Muscle layer of duodenum (tissue), 2 donors: ENCODE results near the gene OR2M5.

Source experiments
- H3K27ac ChIP-seq: one replicate; pipeline ENCODE4 v1.7.0; 2013; ENCODE audit warnings: mild to moderate bottlenecking, low read length
- H3K27me3 ChIP-seq: one replicate; pipeline ENCODE4 v1.7.0; 2013; ENCODE audit warnings: low read depth, mild to moderate bottlenecking, control low read depth, low read length
- H3K36me3 ChIP-seq, 2 donors: one replicate each; pipeline ENCODE4 v1.7.0; 2013; ENCODE audit warnings: low read length in 2 of 2, control low read depth in 1 of 2, mild to moderate bottlenecking in 1 of 2; ENCODE audit not compliant: insufficient read depth in 2 of 2, control insufficient read depth in 1 of 2
- H3K4me1 ChIP-seq, 2 donors: one replicate each; pipeline ENCODE4 v1.7.0; 2013; ENCODE audit warnings: low read length in 2 of 2, mild to moderate bottlenecking in 2 of 2, control low read depth in 1 of 2, moderate library complexity in 1 of 2; ENCODE audit not compliant: insufficient read depth in 2 of 2, control insufficient read depth in 1 of 2
- H3K4me3 ChIP-seq, 2 donors: one replicate each; pipeline ENCODE4 v1.7.0; 2013; ENCODE audit warnings: low read length in 2 of 2, low read depth in 1 of 2, mild to moderate bottlenecking in 1 of 2
- H3K9me3 ChIP-seq, 2 donors: one replicate each; pipeline ENCODE4 v1.7.0; 2013; ENCODE audit warnings: low read length in 2 of 2, control low read depth in 1 of 2, mild to moderate bottlenecking in 1 of 2; ENCODE audit not compliant: control insufficient read depth in 1 of 2
- donor health status: healthy.

The OR2M5 gene

GRCh38 chr1:248158758-248159157 lies 13.8 kb downstream of the OR2M5 start:
- no peaks in the 10 kb centered on the region for H3K36me3 ChIP-seq
- no peak overlapping the region for H3K4me3 ChIP-seq
- no peaks in the 10 kb centered on the region for H3K4me1 ChIP-seq
- H3K27me3 ChIP-seq: no peaks in the 10 kb centered on the region
- no peaks in the 10 kb centered on the region for H3K9me3 ChIP-seq
- no peak overlapping the region for H3K27ac ChIP-seq

GRCh38 chr1:248164031-248164430 lies 19.1 kb downstream of the OR2M5 start:
- no peaks in the 10 kb centered on the region for H3K27me3 ChIP-seq
- no peak overlapping the region for H3K4me3 ChIP-seq
- H3K4me1 ChIP-seq: no peaks in the 10 kb centered on the region
- no peaks in the 10 kb centered on the region for H3K36me3 ChIP-seq
- H3K27ac ChIP-seq: no peak overlapping the region
- H3K9me3 ChIP-seq: no peaks in the 10 kb centered on the region

GRCh38 chr1:248165186-248165585 lies 20.2 kb downstream of the OR2M5 start:
- Histone ChIP-seq H3K9me3 (no peaks in the 10 kb centered on the region), H3K4me1 (no peaks in the 10 kb centered on the region), H3K4me3 (no peak overlapping the region), H3K27ac (no peak overlapping the region), H3K27me3 (no peaks in the 10 kb centered on the region), H3K36me3 (no peaks in the 10 kb centered on the region)

GRCh38 chr1:248174521-248174920 lies 29.6 kb downstream of the OR2M5 start, which contains the start of gene OR2M2:
TSS of gene OR2M2 (plus strand) at chr1:248174821. CDS start at chr1:248179986, 5,165 bp downstream.
- no peak within 1 kb of the TSS for H3K4me3 ChIP-seq
- H3K27ac ChIP-seq: no peak within 1 kb of the TSS
- no peaks in the 10 kb centered on the region for H3K9me3 ChIP-seq
- no peaks in the 10 kb centered on the region for H3K4me1 ChIP-seq
- no peaks in the 10 kb centered on the region for H3K36me3 ChIP-seq
- H3K27me3 ChIP-seq: no peaks in the 10 kb centered on the region

GRCh38 chr1:248183996-248184395 lies 39.0 kb downstream of the OR2M5 start:
- Histone ChIP-seq H3K4me1 (no peaks in the 10 kb centered on the region), H3K36me3 (no peaks in the 10 kb centered on the region), H3K27ac (no peak overlapping the region)

GRCh38 chr1:248187363-248187762 lies 42.4 kb downstream of the OR2M5 start:
- Histone ChIP-seq H3K36me3 (no peaks in the 10 kb centered on the region), H3K9me3 (peaks cover 0 to 3% of the 10 kb centered on the region in 2 donors), H3K27me3 (no peaks in the 10 kb centered on the region), H3K4me3 (no peak overlapping the region), H3K4me1 (no peaks in the 10 kb centered on the region), H3K27ac (no peak overlapping the region)

More at GRCh38 chr1:248183996-248184395, 39.0 kb downstream of the OR2M5 start:
- Histone ChIP-seq H3K27me3 (no peaks in the 10 kb centered on the region), H3K9me3 (peaks cover 0 to 3% of the 10 kb centered on the region in 2 donors), H3K4me3 (no peak overlapping the region)

- Histone ChIP-seq H3K9me3 (peaks cover 0 to 9% of the 10 kb centered on the region in 2 donors), H3K36me3 (no peaks in the 10 kb centered on the region), H3K4me1 (no peaks in the 10 kb centered on the region), H3K27me3 (no peaks in the 10 kb centered on the region), H3K27ac (no peak overlapping the region), H3K4me3 (no peak overlapping the region)
These were observed 44.1 kb downstream of the OR2M5 start for GRCh38 chr1:248189026-248189425.

GRCh38 chr1:248194117-248194516 lies 49.2 kb downstream of the OR2M5 start:
- Histone ChIP-seq H3K9me3 (peaks cover 0 to 14% of the 10 kb centered on the region in 2 donors), H3K36me3 (no peaks in the 10 kb centered on the region), H3K27me3 (no peaks in the 10 kb centered on the region), H3K4me1 (no peaks in the 10 kb centered on the region), H3K27ac (no peak overlapping the region), H3K4me3 (no peak overlapping the region)
